A172 (cell line): ENCODE results near the gene TMCO1. TPM values are rescaled to one million over a fixed set of nuclear protein-coding genes. Genes with fewer than 3 reads are reported as not detected.
A peak's percentile ranks its signal among the peaks of the same experiment; 100 is the strongest.
"Not testable (repeated sequence)": the region's sequence is repeated elsewhere in the genome, so short reads cannot be mapped to it uniquely, and the experiment has no call there.

Experiments
- DNase-seq: peaks from one replicate; pipeline ENCODE4 v3.0.0-alpha.2; 2015; ENCODE audit warnings: low spot score
- total RNA-seq: library from RNA; depleted of rRNA; stranded (reverse); fragments of >200 nt; shearing (Covaris generic); gene quantifications from 2 replicates; pipeline ENCODE4 v1.2.3, GENCODE V29; 2014

TMCO1 gene
- total RNA-seq, 1 experiment from 2014 or later: 266 TPM

DNA sequence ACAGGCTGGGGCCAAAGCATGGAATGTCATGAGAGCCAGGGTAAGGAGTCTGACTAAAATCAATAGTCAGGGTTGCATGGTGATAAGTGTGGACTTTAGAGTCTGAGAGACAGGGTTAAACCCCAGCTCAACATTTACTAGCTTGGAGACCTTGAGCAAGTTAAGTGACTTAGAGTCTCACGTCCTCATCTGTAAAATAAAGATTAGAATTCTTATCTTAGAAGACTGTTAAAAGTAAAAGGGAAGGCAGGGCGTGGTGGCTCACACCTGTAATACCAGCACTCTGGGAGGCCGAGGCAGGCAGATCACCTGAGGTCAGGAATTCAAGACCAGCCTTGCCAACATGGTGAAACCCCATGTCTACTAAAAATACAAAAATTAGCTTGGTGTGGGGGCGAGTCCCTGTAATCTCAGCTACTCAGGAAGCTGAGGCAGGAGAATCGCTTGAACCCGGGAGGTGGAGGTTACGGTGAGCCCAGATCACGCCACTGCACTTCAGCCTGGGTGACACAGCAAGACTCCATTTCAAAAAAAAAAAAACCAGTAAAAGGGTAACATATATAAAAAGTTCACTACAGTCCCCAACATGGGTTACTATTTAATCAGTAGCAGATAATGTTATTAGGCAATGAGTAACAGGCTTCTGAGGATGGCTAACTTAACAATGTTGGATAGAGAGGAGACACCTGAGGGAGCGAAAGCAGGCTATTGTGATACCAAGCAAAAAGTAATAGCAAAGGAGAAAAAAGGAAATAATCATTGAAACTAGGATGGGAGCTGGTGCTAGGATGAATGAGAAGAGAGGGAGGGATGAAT lies 20.8 kb downstream of the TMCO1 start:
- no peak for DNase-seq

- DNase-seq: not testable (repeated sequence)
Measured at GRCh38 chr1:165744913-165745312, 23.8 kb downstream of the TMCO1 start.

DNA sequence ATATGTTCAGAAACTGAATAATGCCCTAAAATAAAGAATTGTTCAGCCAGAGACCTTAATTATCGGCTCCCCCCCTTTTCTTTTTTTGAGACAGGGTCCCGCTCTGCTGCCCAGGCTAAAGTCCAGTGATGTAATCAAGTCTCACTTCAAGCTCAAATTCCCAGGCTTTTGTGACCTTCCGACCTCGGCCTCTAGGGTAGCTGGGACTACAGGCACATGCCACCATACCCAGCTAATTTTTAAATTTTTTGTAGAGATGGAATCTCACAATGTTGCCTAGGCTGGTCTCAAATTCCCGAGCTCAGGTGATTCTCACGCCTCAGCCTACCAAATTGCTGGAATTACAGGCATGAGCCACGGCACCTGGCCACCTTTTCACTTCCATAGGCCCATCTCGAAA lies 26.5 kb downstream of the TMCO1 start:
- DNase-seq: no peak

GRCh38 chr1:165738794-165739193 lies 29.9 kb downstream of the TMCO1 start:
- no peak for DNase-seq

- DNase-seq: no peak
Measured at GRCh38 chr1:165737196-165737595, 31.5 kb downstream of the TMCO1 start.

DNA sequence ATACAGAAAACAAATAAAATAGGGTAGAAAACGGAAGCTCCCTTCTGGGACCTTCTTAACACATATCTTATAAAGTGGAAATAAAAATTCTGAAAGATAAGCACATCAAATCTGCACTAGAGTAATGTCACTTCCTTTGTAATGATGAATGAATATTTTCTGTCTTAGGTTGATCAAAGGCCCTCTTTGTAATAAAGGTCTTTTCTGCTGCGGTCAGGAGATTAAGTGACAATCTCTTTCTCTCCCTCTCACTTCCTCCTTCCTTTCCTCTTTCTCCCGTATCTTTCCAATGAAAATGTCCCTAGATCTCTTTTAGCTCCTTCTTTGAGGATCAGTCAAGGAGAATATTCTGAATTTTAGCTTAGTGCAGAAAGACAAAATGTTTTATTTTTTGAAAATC lies 33.8 kb downstream of the TMCO1 start:
- DNase-seq: no peak

GRCh38 chr1:165726841-165727240 lies 41.8 kb downstream of the TMCO1 start:
- no peak for DNase-seq

DNA sequence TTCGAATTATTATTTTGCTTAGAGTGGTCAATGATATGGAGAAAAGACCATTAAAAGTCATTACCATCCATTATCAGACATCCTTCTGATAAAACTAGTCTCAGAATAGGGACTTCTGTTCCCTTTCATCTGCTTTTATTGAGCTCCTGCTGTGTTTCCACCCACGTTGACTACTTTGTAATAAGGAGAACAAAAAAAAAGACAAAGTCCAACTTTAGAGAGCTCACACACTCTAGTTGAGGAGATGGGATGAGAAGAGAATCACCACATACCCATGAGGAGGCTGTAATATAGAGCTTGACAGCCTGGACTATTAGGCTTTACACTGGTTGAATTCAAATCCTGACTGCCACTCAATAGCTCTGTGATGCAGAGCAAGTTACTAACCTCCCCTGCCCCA lies 42.5 kb downstream of the TMCO1 start:
- no peak for DNase-seq

GRCh38 chr1:165717918-165718515 lies 50.7 kb downstream of the TMCO1 start:
- peak; percentile 58 for DNase-seq

- not testable (repeated sequence) for DNase-seq
Measured at GRCh38 chr1:165716265-165717051, 52.2 kb downstream of the TMCO1 start.

GRCh38 chr1:165712764-165713163 lies 55.9 kb downstream of the TMCO1 start:
- no peak for DNase-seq

DNA sequence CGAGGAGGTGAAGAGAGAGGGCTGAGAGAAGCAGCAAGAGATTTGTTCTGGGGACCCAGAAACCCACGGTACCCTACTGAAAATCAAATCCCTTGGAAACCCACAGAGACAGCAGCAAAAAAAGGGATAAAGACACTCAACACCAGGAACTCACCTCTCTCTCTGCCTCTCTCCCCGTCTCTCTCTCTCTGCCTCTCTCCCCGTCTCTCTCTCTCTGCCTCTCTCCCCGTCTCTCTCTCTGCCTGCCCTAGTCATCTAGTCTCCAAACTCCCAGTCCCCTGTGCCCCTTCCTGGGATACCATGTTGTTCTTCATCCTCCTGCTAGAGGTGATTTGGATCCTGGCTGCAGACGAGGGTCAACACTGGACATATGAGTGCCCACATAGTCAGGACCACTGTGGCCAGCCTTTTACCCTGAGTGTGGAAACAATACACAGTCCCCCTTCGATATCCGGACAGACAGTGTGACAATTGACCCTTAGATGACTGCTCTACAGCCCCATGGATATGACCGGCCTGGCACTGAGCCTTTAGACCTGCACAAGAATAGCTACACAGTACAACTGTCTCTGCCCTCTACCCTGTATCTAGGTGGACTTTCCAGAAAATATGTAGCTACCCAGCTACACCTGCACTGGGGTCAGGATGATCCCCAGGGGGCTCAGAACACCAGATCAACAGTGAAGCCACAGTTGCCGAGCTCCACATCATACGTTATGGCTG lies 60.5 kb downstream of the TMCO1 start:
- DNase-seq: no peak

GRCh38 chr1:165703648-165704047 lies 65.0 kb downstream of the TMCO1 start:
- DNase-seq: peak; percentile 12

DNA sequence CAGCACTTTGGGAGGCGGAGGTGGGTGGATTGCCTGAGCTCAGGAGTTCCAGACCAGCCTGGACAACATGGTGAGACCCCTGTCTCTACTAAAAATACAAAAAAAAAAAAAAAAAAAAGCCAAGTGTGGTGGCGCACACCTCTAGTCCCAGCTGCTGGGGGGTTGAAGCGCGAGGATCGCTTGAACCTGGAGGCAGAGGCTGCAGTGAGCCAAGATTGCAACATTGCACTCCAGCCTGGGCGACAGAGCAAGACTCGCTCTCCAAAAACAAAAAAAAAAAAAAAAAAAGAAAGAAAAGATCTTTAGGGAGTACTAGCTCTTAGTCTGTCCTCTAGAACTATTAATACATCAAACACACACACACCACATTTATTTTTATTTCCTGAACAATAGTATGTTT lies 66.7 kb downstream of the TMCO1 start:
- not testable (repeated sequence) for DNase-seq

GRCh38 chr1:165699577-165699976 lies 69.1 kb downstream of the TMCO1 start:
- DNase-seq: no peak

GRCh38 chr1:165698761-165699052 lies 70.0 kb downstream of the TMCO1 start:
- DNase-seq: no peak

- peak; percentile 80 for DNase-seq
Measured at GRCh38 chr1:165697881-165698760, 70.5 kb downstream of the TMCO1 start, which contains the start of gene ALDH9A1. ALDH9A1 (minus strand) TSS chr1:165698562; CDS start chr1:165698558, 4 bp downstream.

DNA sequence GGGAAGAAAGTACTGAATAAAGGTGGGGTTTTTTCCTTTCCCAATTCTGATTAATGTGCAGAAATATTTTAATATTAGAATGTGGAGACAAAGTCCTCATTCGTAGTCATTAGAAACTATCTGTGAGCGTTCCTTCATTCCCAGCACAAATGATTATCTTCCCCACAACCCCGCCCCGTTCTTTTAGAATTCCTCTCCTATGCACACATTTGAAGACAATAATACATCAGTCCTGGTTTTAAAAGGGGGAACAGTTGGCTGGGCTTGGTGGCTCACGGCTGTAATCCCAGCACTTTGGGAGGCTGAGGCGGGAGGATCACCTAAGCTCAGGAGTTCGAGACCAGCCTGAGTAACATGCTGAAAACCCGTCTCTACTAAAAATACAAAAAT lies 71.2 kb downstream of the TMCO1 start:
- DNase-seq: no peak

GRCh38 chr1:165696625-165697100 lies 72.0 kb downstream of the TMCO1 start:
- peak; percentile 41 for DNase-seq

- no peak for DNase-seq
Measured at GRCh38 chr1:165695031-165695430, 73.6 kb downstream of the TMCO1 start.

- DNase-seq: no peak
Measured at GRCh38 chr1:165688046-165688445, 80.6 kb downstream of the TMCO1 start.
